Endothelial cell of umbilical vein (primary cell): ENCODE measurements around the gene E2F4. TPM values are rescaled to one million over a fixed set of nuclear protein-coding genes. Genes with fewer than 3 reads are reported as not detected.

ENCODE experiments used
- BruUV-seq: library from RNA; stranded (reverse); fragments of 400-500 nt; replicated peaks from 2 replicates; lab custom pipeline; 2021; lab: Mats Ljungman, UMichigan
- CTCF ChIA-PET: fragments of 300-600, 350-600 bp; sonication (Branson Sonifier 250); formaldehyde crosslinking; loops from one replicate; lab custom pipeline; 2021; ENCODE audit warnings: antibody characterized with exemption, inconsistent platforms; lab: Charles Lee
- POLR2A ChIA-PET: fragments of 300-600, 350-600 bp; sonication (Branson Sonifier 250); formaldehyde crosslinking; loops from one replicate; lab custom pipeline; 2021; ENCODE audit warnings: antibody characterized with exemption, inconsistent platforms; lab: Charles Lee
- DNase-seq: peaks from one replicate; pipeline ENCODE4 v3.0.0-alpha.2; 2011; ENCODE audit warnings: low read depth, low spot score
- FAIRE-seq: peaks from 2 replicates; lab custom pipeline; 2011; peaks lifted over from hg19 to GRCh38; lab: Jason Lieb, UNC
- H2AFZ ChIP-seq: 2 replicates; pipeline ENCODE4 v1.6.0; 2012; ENCODE audit warnings: low read depth, low read length, control low read depth, inconsistent platforms
- H3K27ac ChIP-seq: 2 replicates; pipeline ENCODE4 v1.5.1; 2011; ENCODE audit warnings: low read depth, mild to moderate bottlenecking, control low read depth, low read length, moderate library complexity; ENCODE audit not compliant: insufficient read depth
- H3K27me3 ChIP-seq, 2 experiments: 2 replicates each; pipeline versions ENCODE4 v1.6.0 to v1.6.1; 2011; ENCODE audit warnings: low read length in 2 of 2, mixed read lengths in 1 of 2; ENCODE audit not compliant: control insufficient read depth in 2 of 2, insufficient read depth in 2 of 2
- H3K36me3 ChIP-seq, 2 experiments: 2 replicates in 1 of 2; 3 replicates in 1 of 2; pipeline ENCODE4 v1.5.1; 2011; ENCODE audit warnings: low read length in 2 of 2, mild to moderate bottlenecking in 1 of 2, moderate library complexity in 1 of 2; ENCODE audit not compliant: control insufficient read depth in 2 of 2, insufficient read depth in 2 of 2; ENCODE audit errors: extremely low read depth in 1 of 2
- H3K4me1 ChIP-seq: 3 replicates; pipeline ENCODE4 v1.5.1; 2011; ENCODE audit warnings: mild to moderate bottlenecking, low read length; ENCODE audit not compliant: control insufficient read depth, insufficient read depth; ENCODE audit errors: extremely low read depth
- H3K4me2 ChIP-seq: 2 replicates; pipeline ENCODE4 v1.6.1; 2011; ENCODE audit warnings: low read length, control low read depth, mixed read lengths; ENCODE audit not compliant: insufficient read depth
- H3K4me3 ChIP-seq, 3 experiments: fragments of 200-600 bp in 1 of 3; sonication (generic), shearing (Covaris generic) in 1 of 3; replicated peaks in 1 of 3; 2 replicates each; pipeline ENCODE4 v1.5.1; 2011 to 2016; ENCODE audit warnings: control low read depth in 3 of 3, low read length in 3 of 3, mild to moderate bottlenecking in 2 of 3, inconsistent platforms in 1 of 3, low read depth in 1 of 3, moderate library complexity in 1 of 3; ENCODE audit not compliant: insufficient read depth in 1 of 3
- H3K79me2 ChIP-seq: 2 replicates; pipeline ENCODE4 v1.6.0; 2012; ENCODE audit warnings: low read length, inconsistent platforms; ENCODE audit not compliant: control insufficient read depth, insufficient read depth
- H3K9ac ChIP-seq: replicated peaks from 2 replicates; pipeline ENCODE3; 2011; ENCODE audit warnings: low read length, control low read depth; ENCODE audit not compliant: insufficient read depth; ENCODE audit errors: extremely low read depth
- H3K9me1 ChIP-seq: replicated peaks from 3 replicates; pipeline ENCODE4 v1.6.0; 2011; ENCODE audit warnings: mild to moderate bottlenecking, low read length; ENCODE audit not compliant: control insufficient read depth, insufficient read depth; ENCODE audit errors: extremely low read depth
- H3K9me3 ChIP-seq: replicated peaks from 2 replicates; pipeline ENCODE4 v1.5.1; 2012; ENCODE audit warnings: low read length, inconsistent platforms; ENCODE audit not compliant: control insufficient read depth, insufficient read depth
- H4K20me1 ChIP-seq: replicated peaks from 2 replicates; pipeline ENCODE3; 2011; ENCODE audit warnings: mild to moderate bottlenecking, low read length; ENCODE audit not compliant: control insufficient read depth, insufficient read depth; ENCODE audit errors: extremely low read depth
- EZH2 ChIP-seq: IDR thresholded peaks from 2 replicates; pipeline ENCODE4 v1.6.1; 2012; ENCODE audit warnings: borderline replicate concordance, low read depth, mild to moderate bottlenecking, moderate library complexity, low read length, inconsistent platforms; ENCODE audit not compliant: severe bottlenecking
- FOS ChIP-seq: IDR thresholded peaks from 2 replicates; pipeline ENCODE4 v1.6.1; 2011; ENCODE audit warnings: mild to moderate bottlenecking, low read length, moderate library complexity, borderline replicate concordance; ENCODE audit not compliant: insufficient read depth
- JUN ChIP-seq: IDR thresholded peaks from 2 replicates; pipeline ENCODE4 v1.6.1; 2011; ENCODE audit warnings: borderline replicate concordance, low read depth; ENCODE audit not compliant: insufficient read length, insufficient read depth
- MYC ChIP-seq: IDR thresholded peaks from one replicate; pipeline ENCODE4 v1.6.1; 2011; ENCODE audit warnings: mild to moderate bottlenecking, low read depth, low read length
- POLR2AphosphoS5 ChIP-seq: IDR thresholded peaks from 2 replicates; pipeline ENCODE4 v1.6.1; 2012; ENCODE audit warnings: low read depth, mild to moderate bottlenecking, control low read depth, low read length, moderate library complexity; ENCODE audit not compliant: insufficient read depth
- dilution Hi-C: fragments of 300-500 bp; cut with MboI; formaldehyde crosslinking; loops from one replicate; pipeline ENCODE4 v1.15.0; 2019; ENCODE audit warnings: low sequenced_read_pairs; ENCODE audit not compliant: extremely low pct_ligation_motif_present
- intact Hi-C: fragments of 100-400 bp; cut with micrococcal nuclease; formaldehyde crosslinking; loops from one replicate; pipeline ENCODE4 v1.10.0; 2022
- polyA plus RNA-seq, 4 experiments: library from polyadenylated mRNA; depleted of rRNA in 3 of 4; stranded (reverse) in 3 of 4; unstranded in 1 of 4; fragments of >200 nt; gene quantifications; 2 replicates each; pipeline versions ENCODE4 v1.2.1 to v1.2.3, GENCODE V29; 2011 to 2012; ENCODE audit warnings: missing spikeins in 1 of 4
- total RNA-seq: library from RNA; stranded (reverse); gene quantifications from 2 replicates; pipeline ENCODE4 v1.2.3, GENCODE V29; 2021
- TF ChIP-seq, protein P1 (sequence below), 2 donors: IDR thresholded peaks; 1 replicate in 1 of 2; 2 replicates in 1 of 2; pipeline ENCODE4 v1.5.1; 2011; ENCODE audit warnings: low read length in 2 of 2, mild to moderate bottlenecking in 2 of 2, moderate library complexity in 2 of 2, control low read depth in 1 of 2, inconsistent platforms in 1 of 2, low read depth in 1 of 2; ENCODE audit not compliant: insufficient read depth in 1 of 2; ENCODE audit errors: extremely low read depth in 1 of 2
- TF ChIP-seq, protein P2 (sequence below): IDR thresholded peaks from 2 replicates; pipeline ENCODE4 v1.6.1; 2011; ENCODE audit not compliant: insufficient read depth, insufficient read length

E2F4 gene
- total and polyA plus RNA-seq, 2 donors (not counting 3 experiments of a cell fraction or from before 2014, with no cell fraction given), result 112 to 168 TPM

DNA sequence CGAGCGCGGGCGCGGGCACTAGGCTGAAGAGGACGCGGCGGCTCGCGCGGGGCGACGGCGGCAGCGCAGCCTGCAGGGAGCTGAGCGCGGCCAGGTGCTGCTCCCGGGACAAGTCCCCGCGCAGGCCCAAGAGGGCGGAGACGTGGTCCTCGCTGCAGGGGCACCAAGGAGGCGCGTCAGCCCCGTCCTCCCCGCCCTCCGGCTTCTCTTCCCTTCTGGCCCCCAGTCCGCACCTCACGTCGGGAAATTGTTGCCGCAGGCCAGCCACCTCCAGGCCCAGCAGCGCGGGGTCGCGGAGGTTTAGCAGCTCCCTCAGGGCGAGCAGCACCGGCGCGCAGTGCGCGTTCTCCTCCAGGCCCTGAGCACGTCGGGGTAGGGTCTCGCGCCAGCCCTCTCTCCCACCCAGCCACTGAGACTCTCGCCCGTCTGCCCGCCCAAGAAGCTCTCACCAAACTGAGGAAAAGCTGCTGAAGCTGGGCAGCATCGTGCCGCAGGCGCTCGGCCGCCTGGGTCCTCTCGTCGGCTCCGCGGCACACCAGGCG, 7.4 kb upstream of the E2F4 start:
- FAIRE-seq, result no peak
- intact Hi-C loops, result loop anchor here (1.0 kb wide), 2 partner anchors 8 to 166 kb away; partner anchors contain the start of gene E2F4
- CTCF ChIA-PET, result interaction anchor here (0.6 to 3.5 kb wide), 29 partner anchors 7 to 588 kb away, joined by 3 to 40 read pairs (median 5); partner anchors contain the start of genes FBXL8, NOL3 and TRADD

DNA sequence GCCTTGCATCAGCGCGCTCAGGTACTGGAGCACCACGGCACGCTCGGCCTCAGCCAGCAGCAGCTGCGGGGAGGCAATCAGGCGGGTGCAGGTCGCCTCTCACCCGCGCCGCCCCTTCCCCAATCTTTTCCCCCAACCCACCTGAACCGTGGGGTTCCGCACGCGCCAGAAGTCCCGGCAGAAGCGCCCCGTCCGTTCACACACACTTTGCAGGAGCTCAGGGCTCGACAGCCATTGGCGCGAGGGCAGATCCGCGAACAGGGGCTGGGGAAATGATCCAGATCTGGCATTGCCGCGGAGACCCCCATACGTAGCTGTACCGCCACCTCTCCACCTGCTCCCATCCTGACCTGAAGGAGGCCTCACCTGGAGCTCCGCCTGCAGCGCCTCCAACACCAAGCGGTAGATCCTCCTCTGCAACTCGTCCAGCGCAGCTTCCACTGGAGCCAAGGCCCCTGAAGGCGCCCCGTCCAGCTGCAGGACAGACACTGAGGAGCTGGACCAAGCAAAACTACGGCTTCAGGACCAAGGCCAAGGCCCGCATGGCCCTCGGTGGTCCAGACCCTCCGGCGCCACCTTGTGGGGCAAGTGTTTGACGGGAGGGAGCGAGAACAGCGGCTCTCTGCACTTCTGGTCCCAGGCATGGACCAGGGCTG, 6.8 kb upstream of the E2F4 start:
- intact Hi-C loops, result loop anchor here (1.0 kb wide), 5 partner anchors 7 to 231 kb away; partner anchors contain the start of gene E2F4
- BruUV-seq, result no TSS peak
- peaks cover 13% of the 10 kb centered on the region for H3K79me2 ChIP-seq
- no peaks in the 10 kb centered on the region for H3K27me3 ChIP-seq
- no peak overlapping the region for H2AFZ ChIP-seq
- ChIA-PET POLR2A (no interaction called here), CTCF (interaction anchor here (0.6 to 3.5 kb wide), 35 partner anchors 8 to 589 kb away, joined by 3 to 40 read pairs (median 4); partner anchors contain the start of genes CBFB, CES3, FBXL8 and HSF4)
- TF ChIP-seq JUN (no peak), EZH2 (no peak), POLR2AphosphoS5 (peak; percentile 60)
- TF ChIP-seq, protein P1, sequence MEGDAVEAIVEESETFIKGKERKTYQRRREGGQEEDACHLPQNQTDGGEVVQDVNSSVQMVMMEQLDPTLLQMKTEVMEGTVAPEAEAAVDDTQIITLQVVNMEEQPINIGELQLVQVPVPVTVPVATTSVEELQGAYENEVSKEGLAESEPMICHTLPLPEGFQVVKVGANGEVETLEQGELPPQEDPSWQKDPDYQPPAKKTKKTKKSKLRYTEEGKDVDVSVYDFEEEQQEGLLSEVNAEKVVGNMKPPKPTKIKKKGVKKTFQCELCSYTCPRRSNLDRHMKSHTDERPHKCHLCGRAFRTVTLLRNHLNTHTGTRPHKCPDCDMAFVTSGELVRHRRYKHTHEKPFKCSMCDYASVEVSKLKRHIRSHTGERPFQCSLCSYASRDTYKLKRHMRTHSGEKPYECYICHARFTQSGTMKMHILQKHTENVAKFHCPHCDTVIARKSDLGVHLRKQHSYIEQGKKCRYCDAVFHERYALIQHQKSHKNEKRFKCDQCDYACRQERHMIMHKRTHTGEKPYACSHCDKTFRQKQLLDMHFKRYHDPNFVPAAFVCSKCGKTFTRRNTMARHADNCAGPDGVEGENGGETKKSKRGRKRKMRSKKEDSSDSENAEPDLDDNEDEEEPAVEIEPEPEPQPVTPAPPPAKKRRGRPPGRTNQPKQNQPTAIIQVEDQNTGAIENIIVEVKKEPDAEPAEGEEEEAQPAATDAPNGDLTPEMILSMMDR (IDR thresholded peaks at IDR 0.05; ENCODE audit: extremely low read depth in 1 of 2, insufficient read depth in 1 of 2, low read depth in 1 of 2, low read length in 2 of 2), result peak; percentile 91 to 97
- TF ChIP-seq, protein P2, sequence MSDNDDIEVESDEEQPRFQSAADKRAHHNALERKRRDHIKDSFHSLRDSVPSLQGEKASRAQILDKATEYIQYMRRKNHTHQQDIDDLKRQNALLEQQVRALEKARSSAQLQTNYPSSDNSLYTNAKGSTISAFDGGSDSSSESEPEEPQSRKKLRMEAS, result peak; percentile 83
- FAIRE-seq (peak; percentile 97), DNase-seq (peak; percentile 80)
- H3K36me3 ChIP-seq, result no peaks in the 10 kb centered on the region
- H3K9me3 ChIP-seq, result no peaks in the 10 kb centered on the region
- dilution Hi-C loops, result no loop called here
- no peak overlapping the region for H3K4me3 ChIP-seq
- H3K27ac ChIP-seq, result no peak overlapping the region
- no peaks in the 10 kb centered on the region for H4K20me1 ChIP-seq
- no peak overlapping the region for H3K9ac ChIP-seq
- H3K9me1 ChIP-seq, result no peaks in the 10 kb centered on the region
- H3K4me1 ChIP-seq, result peaks cover 37% of the 10 kb centered on the region
- no peak overlapping the region for H3K4me2 ChIP-seq

More for the DNA sequence above, 7.4 kb upstream of the E2F4 start:
- dilution Hi-C loops, result no loop called here
- Histone ChIP-seq H2AFZ (peak overlapping the region; percentile 65), H3K27ac (no peak overlapping the region), H3K27me3 (no peaks in the 10 kb centered on the region), H3K4me2 (peak overlapping the region; percentile 82), H3K79me2 (peaks cover 13% of the 10 kb centered on the region), H3K4me3 (peak overlapping the region; percentile 75 to 90 (median 88)), H3K9me3 (no peaks in the 10 kb centered on the region), H3K9ac (no peak overlapping the region), H3K4me1 (peaks cover 33% of the 10 kb centered on the region), H3K9me1 (no peaks in the 10 kb centered on the region), H3K36me3 (no peaks in the 10 kb centered on the region), H4K20me1 (no peaks in the 10 kb centered on the region)
- TF ChIP-seq EZH2 (peak; percentile 30), MYC (no peak), FOS (no peak)
- BruUV-seq, result no TSS peak
- DNase-seq, result no peak
- POLR2A ChIA-PET, result no interaction called here
